LNCaP clone FGC (cell line): ENCODE measurements around the gene C1QL2.

Source experiments
- DNase-seq: peaks from one replicate; pipeline ENCODE4 v3.0.0-alpha.2; 2011; ENCODE audit warnings: low read depth
- H3K4me3 ChIP-seq: 2 replicates; pipeline ENCODE4 v1.5.1; 2011; ENCODE audit warnings: mild to moderate bottlenecking, low read depth, low read length, control low read depth
- TF ChIP-seq, protein P1 (sequence below): IDR thresholded peaks from 2 replicates; pipeline ENCODE4 v1.5.1; 2012; ENCODE audit warnings: mild to moderate bottlenecking; ENCODE audit not compliant: control insufficient read depth, insufficient read depth; ENCODE audit errors: extremely low read depth

Gene C1QL2

DNA sequence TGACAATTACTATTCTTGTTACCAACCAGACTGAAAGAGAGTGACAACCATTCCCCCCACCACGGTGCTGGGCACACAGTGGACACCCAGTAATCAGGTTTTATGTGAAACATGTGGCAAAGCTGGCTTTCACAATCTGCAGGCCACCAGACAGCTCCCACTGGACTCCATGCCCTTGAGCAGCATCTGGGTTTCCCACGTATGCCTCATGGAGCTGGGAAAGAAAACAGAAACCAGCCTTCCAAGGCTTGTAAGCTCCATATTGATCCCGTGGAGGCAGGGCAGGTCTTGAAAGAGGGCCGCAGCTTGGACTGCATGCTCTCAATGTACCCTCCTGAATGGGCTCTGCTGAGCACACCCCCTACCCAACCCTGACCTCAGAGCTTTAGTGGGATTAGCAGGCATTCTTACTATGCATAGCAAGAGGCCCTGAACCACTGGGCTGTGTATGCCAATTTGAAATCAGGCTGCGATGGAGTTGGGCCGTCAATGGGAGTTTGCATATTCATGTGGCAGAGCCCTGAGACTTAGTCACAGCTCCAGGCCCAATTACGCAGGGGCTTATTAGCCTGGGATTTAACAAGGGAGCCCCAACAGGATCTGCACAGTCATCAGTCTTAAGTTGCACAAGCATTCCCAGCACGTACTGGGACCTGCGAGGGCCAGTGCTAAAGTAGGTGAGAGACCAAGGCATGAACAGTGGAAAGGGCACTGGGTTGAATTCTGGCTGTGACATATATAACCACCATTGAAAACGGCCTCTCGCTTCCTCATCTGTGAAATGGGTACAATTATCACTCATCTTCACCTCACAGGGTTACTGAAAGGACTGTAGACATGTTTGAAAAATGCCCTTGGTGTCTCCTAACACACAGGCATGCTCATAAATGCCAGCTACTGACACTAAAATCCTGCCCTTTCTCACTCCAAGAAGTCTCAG lies 10.5 kb downstream of the C1QL2 start:
- H3K4me3 ChIP-seq: no peak overlapping the region
- TF ChIP-seq, protein P1, sequence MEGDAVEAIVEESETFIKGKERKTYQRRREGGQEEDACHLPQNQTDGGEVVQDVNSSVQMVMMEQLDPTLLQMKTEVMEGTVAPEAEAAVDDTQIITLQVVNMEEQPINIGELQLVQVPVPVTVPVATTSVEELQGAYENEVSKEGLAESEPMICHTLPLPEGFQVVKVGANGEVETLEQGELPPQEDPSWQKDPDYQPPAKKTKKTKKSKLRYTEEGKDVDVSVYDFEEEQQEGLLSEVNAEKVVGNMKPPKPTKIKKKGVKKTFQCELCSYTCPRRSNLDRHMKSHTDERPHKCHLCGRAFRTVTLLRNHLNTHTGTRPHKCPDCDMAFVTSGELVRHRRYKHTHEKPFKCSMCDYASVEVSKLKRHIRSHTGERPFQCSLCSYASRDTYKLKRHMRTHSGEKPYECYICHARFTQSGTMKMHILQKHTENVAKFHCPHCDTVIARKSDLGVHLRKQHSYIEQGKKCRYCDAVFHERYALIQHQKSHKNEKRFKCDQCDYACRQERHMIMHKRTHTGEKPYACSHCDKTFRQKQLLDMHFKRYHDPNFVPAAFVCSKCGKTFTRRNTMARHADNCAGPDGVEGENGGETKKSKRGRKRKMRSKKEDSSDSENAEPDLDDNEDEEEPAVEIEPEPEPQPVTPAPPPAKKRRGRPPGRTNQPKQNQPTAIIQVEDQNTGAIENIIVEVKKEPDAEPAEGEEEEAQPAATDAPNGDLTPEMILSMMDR: no peak
- DNase-seq: no peak

- no peak overlapping the region for H3K4me3 ChIP-seq
- DNase-seq: no peak
- TF ChIP-seq, protein P1: no peak
These were observed 13.7 kb downstream of the C1QL2 start for GRCh38 chr2:119144806-119145205.

- H3K4me3 ChIP-seq: no peak overlapping the region
- DNase-seq: no peak
- TF ChIP-seq, protein P1: no peak
These were observed 15.7 kb downstream of the C1QL2 start for GRCh38 chr2:119142824-119143223.

- no peak overlapping the region for H3K4me3 ChIP-seq
- TF ChIP-seq, protein P1: no peak
- DNase-seq: no peak
These were observed 21.0 kb downstream of the C1QL2 start for GRCh38 chr2:119137502-119137901.

- no peak for DNase-seq
- TF ChIP-seq, protein P1: no peak
- no peak overlapping the region for H3K4me3 ChIP-seq
These were observed 21.7 kb downstream of the C1QL2 start for GRCh38 chr2:119136872-119137271.

DNA sequence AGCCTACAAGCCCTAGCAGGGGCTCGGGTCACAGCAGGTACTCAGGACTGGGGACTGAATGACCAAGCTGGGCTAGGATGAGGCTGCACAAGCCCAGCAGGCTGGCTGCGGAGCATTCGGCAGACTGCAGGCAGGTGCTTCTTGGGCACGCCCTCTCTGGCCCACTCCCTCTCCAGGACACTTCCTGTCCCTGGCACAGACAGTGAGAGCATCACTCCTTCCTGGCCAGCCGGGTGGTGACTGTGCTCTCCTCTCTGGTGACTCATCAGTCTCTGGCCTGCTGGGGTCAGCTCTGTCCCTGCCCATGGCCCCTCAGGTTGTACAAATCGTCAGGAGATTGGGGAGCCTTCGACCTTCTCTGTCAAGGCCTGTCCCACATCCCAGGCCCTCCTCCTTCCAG lies 22.5 kb downstream of the C1QL2 start:
- DNase-seq: no peak
- TF ChIP-seq, protein P1: no peak
- H3K4me3 ChIP-seq: no peak overlapping the region
